Transverse colon (tissue), 4 donors: ENCODE data around the gene VPS26B. TPM values are rescaled to one million over a fixed set of nuclear protein-coding genes. Genes with fewer than 3 reads are reported as not detected.

Source experiments
- DNase-seq: peaks from one replicate; pipeline ENCODE4 v3.0.0-alpha.2; 2019
- H3K27ac ChIP-seq, 4 donors: fragments of 200-600 bp; sonication (generic); 2 replicates each; pipeline ENCODE4 v1.5.1; 2016 to 2018; ENCODE audit warnings: inconsistent platforms in 4 of 4
- H3K27me3 ChIP-seq: fragments of 200-600 bp; sonication (generic); 2 replicates; pipeline ENCODE4 v1.5.1; 2017; ENCODE audit warnings: inconsistent platforms
- H3K36me3 ChIP-seq, 4 donors: fragments of 200-600 bp; sonication (generic); 2 replicates each; pipeline ENCODE4 v1.5.1; 2017 to 2019; ENCODE audit warnings: inconsistent platforms in 4 of 4
- H3K4me1 ChIP-seq, 4 donors: fragments of 200-600 bp; sonication (generic); 2 replicates each; pipeline ENCODE4 v1.5.1; 2017 to 2020; ENCODE audit warnings: inconsistent platforms in 4 of 4
- H3K4me3 ChIP-seq, 4 donors: fragments of 200-600 bp; sonication (generic); 1 replicate in 1 of 4; 2 replicates in 3 of 4; pipeline versions ENCODE4 v1.5.1 to v1.6.1; 2017 to 2019; ENCODE audit warnings: inconsistent platforms in 4 of 4
- H3K9me3 ChIP-seq, 2 donors: fragments of 200-600 bp; sonication (generic); 2 replicates each; pipeline ENCODE4 v1.5.1; 2017 to 2019; ENCODE audit warnings: inconsistent platforms in 2 of 2
- CTCF ChIP-seq, 5 experiments: fragments of 200-600 bp in 3 of 5; fragments of 450-650 bp in 2 of 5; sonication (generic) in 3 of 5; IDR thresholded peaks; 1 replicate in 2 of 5; 2 replicates in 3 of 5; pipeline ENCODE4 v1.5.1; 2016 to 2017; ENCODE audit warnings: antibody characterized with exemption in 5 of 5, inconsistent platforms in 3 of 5, mild to moderate bottlenecking in 2 of 5, moderate library complexity in 1 of 5
- EP300 ChIP-seq: sonication (generic); formaldehyde crosslinking; IDR thresholded peaks from one replicate; pipeline ENCODE4 v1.6.1; 2017; ENCODE audit warnings: antibody characterized with exemption, low read depth
- POLR2A ChIP-seq: fragments of 450-650 bp; IDR thresholded peaks from one replicate; pipeline ENCODE4 v1.6.1; 2016; ENCODE audit warnings: antibody characterized with exemption, mild to moderate bottlenecking, moderate library complexity
- POLR2AphosphoS5 ChIP-seq, 3 donors: sonication (generic); formaldehyde crosslinking; IDR thresholded peaks; one replicate each; pipeline ENCODE4 v1.6.1; 2016; ENCODE audit warnings: antibody characterized with exemption in 3 of 3
- WGBS, 2 donors: methylation state at CpG; one replicate each; pipeline ENCODE4 v1.1.5; 2018; ENCODE audit warnings: low coverage in 1 of 2; 5-methylcytosine and 5-hydroxymethylcytosine counted together
- in situ Hi-C, 4 donors: fragments of 200-750 bp; cut with MboI; loops; one replicate each; pipeline versions ENCODE4 v1.15.0 to v1.15.1; 2017; ENCODE audit warnings: low sequenced_read_pairs in 3 of 4, low pct_ligation_motif_present in 1 of 4, low pct_unique_long_range_greater_than_20kb in 1 of 4
- intact Hi-C: fragments of 100-400 bp; cut with DNase I; formaldehyde crosslinking; loops from one replicate; pipeline ENCODE4 v1.15.1; 2023; ENCODE audit warnings: low total_unique reads
- total RNA-seq, 4 donors: library from RNA; depleted of rRNA; stranded (reverse); fragments of >200 nt; gene quantifications; one replicate each; pipeline ENCODE4 v1.1.0, GENCODE V29; 2016

The VPS26B gene
- total RNA-seq, 4 donors from 2014 or later = 32.8 to 49.4 (median 44.6) TPM

- TF ChIP-seq EP300 = no peak
- TF ChIP-seq POLR2AphosphoS5 (IDR thresholded peaks at IDR 0.05) = no peak
- TF ChIP-seq POLR2A = no peak
- no peak for TF ChIP-seq CTCF (IDR thresholded peaks at IDR 0.05)
- Histone ChIP-seq H3K4me1 (peaks cover 0 to 10% (median 0%) of the 10 kb centered on the region in 4 donors), H3K9me3 (no peaks in the 10 kb centered on the region), H3K4me3 (no peak overlapping the region), H3K27ac (no peak overlapping the region), H3K27me3 (peaks cover 57% of the 10 kb centered on the region), H3K36me3 (no peaks in the 10 kb centered on the region)
- WGBS, 2 donors = 0 to 46% methylated on average over 1 to 5 of the region's 5 CpGs
- in situ Hi-C loops (no loop called here), intact Hi-C loops (no loop called here)
- no peak for DNase-seq
Measured at GRCh38 chr11:134270250-134270714, 45.8 kb downstream of the VPS26B start.

- WGBS, 2 donors = 91 to 100% methylated on average over 1 to 4 of the region's 4 CpGs
- in situ Hi-C loops = no loop called here
- DNase-seq = no peak
Measured at GRCh38 chr11:134271978-134272377, 47.5 kb downstream of the VPS26B start.

GRCh38 chr11:134272381-134273316 is 48.2 kb downstream of the VPS26B start:
- in situ Hi-C loops = no loop called here
- 43 to 55% methylated on average over 7 to 18 of the region's 18 CpGs for WGBS, 2 donors
- no peak overlapping the region for H3K27ac ChIP-seq
- no peak for DNase-seq
- peaks cover 5 to 19% (median 15%) of the 10 kb centered on the region in 4 donors for H3K4me1 ChIP-seq
- H3K36me3 ChIP-seq = no peaks in the 10 kb centered on the region
- intact Hi-C loops = no loop called here
- H3K9me3 ChIP-seq = no peaks in the 10 kb centered on the region
- no peak for TF ChIP-seq CTCF (IDR thresholded peaks at IDR 0.05)
- TF ChIP-seq POLR2A = no peak
- no peak for TF ChIP-seq EP300
- no peak for TF ChIP-seq POLR2AphosphoS5 (IDR thresholded peaks at IDR 0.05)
- H3K4me3 ChIP-seq = no peak overlapping the region
- peaks cover 81% of the 10 kb centered on the region for H3K27me3 ChIP-seq

More at GRCh38 chr11:134271978-134272377, 47.5 kb downstream of the VPS26B start:
- no peaks in the 10 kb centered on the region for H3K9me3 ChIP-seq
- H3K36me3 ChIP-seq = no peaks in the 10 kb centered on the region
- TF ChIP-seq POLR2AphosphoS5 (IDR thresholded peaks at IDR 0.05) = no peak
- TF ChIP-seq POLR2A = no peak
- no peak for TF ChIP-seq EP300
- no peak for TF ChIP-seq CTCF (IDR thresholded peaks at IDR 0.05)
- H3K4me3 ChIP-seq = no peak overlapping the region
- peaks cover 5 to 20% (median 13%) of the 10 kb centered on the region in 4 donors for H3K4me1 ChIP-seq
- H3K27ac ChIP-seq = no peak overlapping the region
- H3K27me3 ChIP-seq = peaks cover 74% of the 10 kb centered on the region
- intact Hi-C loops = no loop called here

GRCh38 chr11:134273317-134273712 is 48.8 kb downstream of the VPS26B start:
- Histone ChIP-seq H3K36me3 (no peaks in the 10 kb centered on the region), H3K27ac (no peak overlapping the region), H3K4me1 (peaks cover 5 to 19% (median 15%) of the 10 kb centered on the region in 4 donors), H3K9me3 (no peaks in the 10 kb centered on the region), H3K27me3 (peaks cover 88% of the 10 kb centered on the region), H3K4me3 (no peak overlapping the region)
- in situ Hi-C loops (no loop called here), intact Hi-C loops (no loop called here)
- 28 to 33% methylated on average over 3 of the region's 3 CpGs for WGBS, 2 donors
- DNase-seq = no peak
- TF ChIP-seq POLR2AphosphoS5 (IDR thresholded peaks at IDR 0.05) = no peak
- TF ChIP-seq CTCF (IDR thresholded peaks at IDR 0.05) = no peak
- TF ChIP-seq EP300 = no peak
- TF ChIP-seq POLR2A = no peak
